K562 (cell line): ENCODE measurements around the gene DLGAP1. TPM values are rescaled to one million over a fixed set of nuclear protein-coding genes. Genes with fewer than 3 reads are reported as not detected.

Source experiments
- ATAC-seq: fragments of 200-7000 bp; cut with Tn5 transposase; 3 replicates; pipeline ENCODE4 v1.9.1; 2020; ENCODE audit warnings: moderate library complexity
- BruUV-seq: library from RNA; stranded (reverse); fragments of 400-500 nt; replicated peaks from 2 replicates; lab custom pipeline; 2021; lab: Mats Ljungman, UMichigan
- CTCF ChIA-PET: fragments of 300-600 bp; formaldehyde crosslinking; extraction: SDS; loops from one replicate; lab custom pipeline; 2021; ENCODE audit warnings: low intra/inter-chr PET ratio; lab: Yijun Ruan, JAX
- POLR2A ChIA-PET: fragments of 300-600, 350-650 bp; sonication (Branson Sonifier 250); formaldehyde crosslinking; extraction: SDS; loops from one replicate; lab custom pipeline; 2021; ENCODE audit warnings: antibody characterized with exemption, inconsistent platforms; lab: Yijun Ruan, JAX
- DNase-seq, 4 experiments: peaks; one replicate each; pipeline versions ENCODE4 v3.0.0 to v3.0.0-alpha.2; 2011 to 2018; ENCODE audit warnings: low spot score in 3 of 4, mixed read lengths in 3 of 4; ENCODE audit errors: extremely low read depth in 1 of 4
- FAIRE-seq: peaks from 2 replicates; lab custom pipeline; 2011; peaks lifted over from hg19 to GRCh38; lab: Jason Lieb, UNC
- H2AFZ ChIP-seq: 2 replicates; pipeline ENCODE4 v1.6.0; 2011; ENCODE audit warnings: low read depth, low read length, control low read depth, inconsistent platforms
- H3K27ac ChIP-seq: fragments of 200-600 bp; 3 replicates; pipeline ENCODE4 v1.8.0; 2011; ENCODE audit warnings: low read depth, mild to moderate bottlenecking, control low read depth, inconsistent platforms, low read length, moderate library complexity, mixed read lengths; ENCODE audit errors: extremely low read depth
- H3K27me3 ChIP-seq, 2 experiments: fragments of 300-600 bp in 1 of 2; 2 replicates in 1 of 2; 3 replicates in 1 of 2; pipeline versions ENCODE4 v1.6.0 to v1.8.0; 2011; ENCODE audit warnings: inconsistent platforms in 2 of 2, low read length in 2 of 2, mild to moderate bottlenecking in 1 of 2, mixed read lengths in 1 of 2, moderate library complexity in 1 of 2; ENCODE audit not compliant: control insufficient read depth in 2 of 2, insufficient read depth in 2 of 2
- H3K36me3 ChIP-seq: fragments of 300-600 bp; 3 replicates; pipeline ENCODE4 v1.8.0; 2011; ENCODE audit warnings: mild to moderate bottlenecking, low read length, inconsistent platforms; ENCODE audit not compliant: control insufficient read depth, insufficient read depth
- H3K4me1 ChIP-seq, 2 experiments: fragments of 200-600 bp in 1 of 2; replicated peaks in 1 of 2; 2 replicates in 1 of 2; 3 replicates in 1 of 2; pipeline versions ENCODE4 v1.5.1 to v1.8.0; 2011; ENCODE audit warnings: inconsistent platforms in 2 of 2, low read length in 2 of 2, mild to moderate bottlenecking in 1 of 2, mixed read lengths in 1 of 2, moderate library complexity in 1 of 2; ENCODE audit not compliant: control insufficient read depth in 2 of 2, insufficient read depth in 2 of 2
- H3K4me2 ChIP-seq: 2 replicates; pipeline ENCODE4 v1.6.1; 2011; ENCODE audit warnings: low read length, control low read depth, inconsistent platforms, mixed read lengths; ENCODE audit not compliant: insufficient read depth
- H3K4me3 ChIP-seq: fragments of 200-600 bp; sonication (generic), shearing (Covaris generic); 2 replicates; pipeline ENCODE4 v1.5.1; 2016; ENCODE audit warnings: control low read depth, inconsistent platforms
- H3K79me2 ChIP-seq: fragments of 200-600 bp; 3 replicates; pipeline ENCODE4 v1.8.0; 2011; ENCODE audit warnings: low read length, inconsistent platforms; ENCODE audit not compliant: control insufficient read depth, insufficient read depth
- H3K9ac ChIP-seq, 2 experiments: 2 replicates each; pipeline versions ENCODE4 v1.6.0 to v1.6.1; 2011; ENCODE audit warnings: low read depth in 2 of 2, low read length in 2 of 2, control low read depth in 1 of 2, inconsistent platforms in 1 of 2, mild to moderate bottlenecking in 1 of 2, mixed read lengths in 1 of 2; ENCODE audit not compliant: insufficient read depth in 1 of 2
- H3K9me1 ChIP-seq: one replicate; pipeline ENCODE4 v1.6.0; 2011; ENCODE audit warnings: inconsistent platforms, mild to moderate bottlenecking, low read length, moderate library complexity; ENCODE audit not compliant: control insufficient read depth, insufficient read depth
- H3K9me3 ChIP-seq: replicated peaks from 2 replicates; pipeline ENCODE4 v1.5.1; 2011; ENCODE audit warnings: low read depth, low read length, inconsistent platforms; ENCODE audit not compliant: control insufficient read depth, insufficient read depth
- H4K20me1 ChIP-seq: replicated peaks from 2 replicates; pipeline ENCODE4 v1.6.1; 2011; ENCODE audit warnings: low read length, inconsistent platforms, mixed read lengths; ENCODE audit not compliant: control insufficient read depth, insufficient read depth
- BRF1 ChIP-seq: IDR thresholded peaks from 3 replicates; pipeline ENCODE4 v1.6.1; 2011; ENCODE audit warnings: borderline replicate concordance, mild to moderate bottlenecking; ENCODE audit not compliant: insufficient read length; ENCODE audit errors: extremely low read depth
- PCBP2 ChIP-seq: fragments of 200-400 bp; formaldehyde crosslinking; IDR thresholded peaks from 2 replicates; pipeline ENCODE4 v1.6.1; 2018; ENCODE audit warnings: low read length, low read depth, mild to moderate bottlenecking, moderate library complexity; ENCODE audit not compliant: poor library complexity, severe bottlenecking
- ZNF398 ChIP-seq: fragments of 250-450 bp; sonication (Bioruptor Pico); IDR thresholded peaks from 2 replicates; pipeline ENCODE4 v1.8.0; 2021; ENCODE audit warnings: moderate library complexity, mild to moderate bottlenecking, inconsistent platforms
- in situ Hi-C: fragments of 300-500 bp; cut with MboI; formaldehyde crosslinking; loops from 4 replicates; pipeline ENCODE4 v1.15.0; 2018; ENCODE audit warnings: inconsistent platforms, mixed read lengths
- intact Hi-C: fragments of 100-400 bp; cut with micrococcal nuclease; formaldehyde crosslinking; loops from 2 replicates; pipeline ENCODE4 v1.14.2; 2022
- polyA plus RNA-seq, 8 experiments: library from polyadenylated mRNA; depleted of rRNA in 4 of 8; stranded (reverse) in 5 of 8; unstranded in 3 of 8; fragments of >200 nt; fragmentation: Nextera tagmentation in 2 of 8; fragmentation: Illumina TruSeq in 1 of 8; extraction: Ambion mirVana in 2 of 8; extraction: Trizol in 1 of 8; gene quantifications; 2 replicates each; pipeline versions ENCODE4 v1.2.1 to v1.2.3, GENCODE V29; 2011 to 2014; ENCODE audit warnings: inconsistent platforms in 1 of 8, missing spikeins in 1 of 8
- total RNA-seq, 7 experiments: library from RNA; depleted of rRNA in 6 of 7; stranded (reverse); fragments of >200 nt in 6 of 7; fragmentation: Illumina TruSeq in 2 of 7; extraction: Trizol in 2 of 7; gene quantifications; 2 replicates each; pipeline versions ENCODE4 v1.2.1 to v1.2.3, GENCODE V29; 2011 to 2021; ENCODE audit warnings: low replicate concordance in 1 of 7
- TF ChIP-seq, protein P1 (sequence below): fragments of 250-450 bp; sonication (Bioruptor Pico); IDR thresholded peaks from 2 replicates; pipeline ENCODE4 v1.8.0; 2021; ENCODE audit warnings: mild to moderate bottlenecking, moderate library complexity

Gene DLGAP1
- total and polyA plus RNA-seq, 9 of the 15 experiments (the other 6 are each of a cell fraction or from before 2014, with no cell fraction given): 0.04 to 0.22 (median 0.08) TPM

DNA sequence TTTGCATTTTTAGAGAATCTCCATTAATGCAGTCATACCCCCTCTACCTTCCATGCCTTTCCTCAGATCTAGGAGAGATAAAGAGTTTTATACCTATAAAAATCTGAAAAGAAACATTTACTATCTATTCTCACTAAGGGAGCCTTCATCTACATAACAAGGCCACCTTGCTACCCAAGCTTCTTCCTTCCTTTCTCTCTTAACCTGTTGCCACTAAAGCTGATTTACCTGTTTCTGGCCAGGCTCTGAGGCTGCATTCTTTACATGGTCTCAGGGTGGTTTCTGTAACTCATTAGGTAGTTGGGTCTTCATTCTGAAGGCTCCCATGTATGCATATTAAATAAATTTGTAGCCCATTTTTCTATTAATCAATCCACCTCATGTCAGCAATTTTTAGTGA is 391.6 kb downstream of the DLGAP1 start:
- H3K4me3 ChIP-seq: no peak overlapping the region
- in situ Hi-C loops: no loop called here

More for the DNA sequence above, 391.6 kb downstream of the DLGAP1 start:
- ChIA-PET POLR2A (no interaction called here), CTCF (no interaction called here)
- H3K4me1 ChIP-seq: no peaks in the 10 kb centered on the region
- H2AFZ ChIP-seq: no peak overlapping the region
- FAIRE-seq: no peak
- H4K20me1 ChIP-seq: no peaks in the 10 kb centered on the region
- intact Hi-C loops: no loop called here
- H3K27me3 ChIP-seq: no peaks in the 10 kb centered on the region
- TF ChIP-seq BRF1 (no peak), PCBP2 (no peak), ZNF398 (CRISPR knock-in tag) (no peak)
- TF ChIP-seq, protein P1, sequence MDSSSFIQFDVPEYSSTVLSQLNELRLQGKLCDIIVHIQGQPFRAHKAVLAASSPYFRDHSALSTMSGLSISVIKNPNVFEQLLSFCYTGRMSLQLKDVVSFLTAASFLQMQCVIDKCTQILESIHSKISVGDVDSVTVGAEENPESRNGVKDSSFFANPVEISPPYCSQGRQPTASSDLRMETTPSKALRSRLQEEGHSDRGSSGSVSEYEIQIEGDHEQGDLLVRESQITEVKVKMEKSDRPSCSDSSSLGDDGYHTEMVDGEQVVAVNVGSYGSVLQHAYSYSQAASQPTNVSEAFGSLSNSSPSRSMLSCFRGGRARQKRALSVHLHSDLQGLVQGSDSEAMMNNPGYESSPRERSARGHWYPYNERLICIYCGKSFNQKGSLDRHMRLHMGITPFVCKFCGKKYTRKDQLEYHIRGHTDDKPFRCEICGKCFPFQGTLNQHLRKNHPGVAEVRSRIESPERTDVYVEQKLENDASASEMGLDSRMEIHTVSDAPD: no peak
- TF ChIP-seq, all 486 proteins: peak for 0
- no peak for DNase-seq
- Histone ChIP-seq H3K4me2 (no peak overlapping the region), H3K9me1 (no peaks in the 10 kb centered on the region), H3K36me3 (no peaks in the 10 kb centered on the region), H3K9me3 (no peaks in the 10 kb centered on the region), H3K9ac (no peak overlapping the region), H3K27ac (no peak overlapping the region), H3K79me2 (no peaks in the 10 kb centered on the region)
- no peak for ATAC-seq
- no TSS peak for BruUV-seq
